NB4 (cell line): ENCODE results near the gene ELAC1.
"Not testable (repeated sequence)": the region's sequence is repeated elsewhere in the genome, so short reads cannot be mapped to it uniquely, and the experiment has no call there.

Experiments used
- CTCF ChIP-seq: IDR thresholded peaks from one replicate; pipeline ENCODE4 v1.5.1; 2012; ENCODE audit warnings: low read depth, low read length
- MAX ChIP-seq: IDR thresholded peaks from 2 replicates; pipeline ENCODE4 v1.6.1; 2011; ENCODE audit warnings: low read depth, low read length
- MYC ChIP-seq: IDR thresholded peaks from 2 replicates; pipeline ENCODE4 v1.6.1; 2011; ENCODE audit warnings: low read depth, low read length
- POLR2A ChIP-seq: IDR thresholded peaks from 2 replicates; pipeline ENCODE4 v1.6.1; 2011; ENCODE audit warnings: mild to moderate bottlenecking; ENCODE audit not compliant: insufficient read length; ENCODE audit errors: extremely low read depth

- TF ChIP-seq CTCF, POLR2A, MAX, MYC: not testable (repeated sequence)
These were observed 4.6 kb downstream of the ELAC1 start for GRCh38 chr18:50972404-50972803.
